Myocyte (in vitro differentiated cells): Measurements from ENCODE around the gene NUCB1. TPM values are rescaled to one million over a fixed set of nuclear protein-coding genes. Genes with fewer than 3 reads are reported as not detected.
A peak's percentile ranks its signal among the peaks of the same experiment; 100 is the strongest.

ENCODE experiments used
- DNase-seq: peaks from one replicate; pipeline ENCODE4 v3.0.0-alpha.2; 2012; ENCODE audit warnings: low read depth
- total RNA-seq: library from RNA; depleted of rRNA; stranded (reverse); fragments of >200 nt; gene quantifications from 2 replicates; pipeline ENCODE4 v1.2.3, GENCODE V29; 2014

NUCB1 gene
- total RNA-seq, 1 donor from 2014 or later: 199 TPM

DNA sequence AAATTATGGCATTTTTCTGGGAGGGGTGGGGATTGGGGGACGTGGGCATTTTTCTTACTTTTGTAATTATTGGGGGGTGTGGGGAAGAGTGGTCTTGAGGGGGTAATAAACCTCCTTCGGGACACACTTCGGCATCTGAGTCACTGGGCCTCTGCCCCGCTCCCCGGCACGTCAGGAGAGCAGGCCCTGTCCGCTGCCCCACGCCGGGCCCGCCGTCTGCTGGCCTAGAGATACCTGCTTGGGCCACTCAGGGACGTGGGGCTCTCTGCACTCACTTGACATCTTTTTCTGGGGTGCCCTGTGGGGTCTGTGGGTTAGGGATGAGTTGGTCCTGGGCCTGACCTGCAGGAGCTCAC lies 61.5 kb downstream of the NUCB1 start:
- DNase-seq: no peak

DNA sequence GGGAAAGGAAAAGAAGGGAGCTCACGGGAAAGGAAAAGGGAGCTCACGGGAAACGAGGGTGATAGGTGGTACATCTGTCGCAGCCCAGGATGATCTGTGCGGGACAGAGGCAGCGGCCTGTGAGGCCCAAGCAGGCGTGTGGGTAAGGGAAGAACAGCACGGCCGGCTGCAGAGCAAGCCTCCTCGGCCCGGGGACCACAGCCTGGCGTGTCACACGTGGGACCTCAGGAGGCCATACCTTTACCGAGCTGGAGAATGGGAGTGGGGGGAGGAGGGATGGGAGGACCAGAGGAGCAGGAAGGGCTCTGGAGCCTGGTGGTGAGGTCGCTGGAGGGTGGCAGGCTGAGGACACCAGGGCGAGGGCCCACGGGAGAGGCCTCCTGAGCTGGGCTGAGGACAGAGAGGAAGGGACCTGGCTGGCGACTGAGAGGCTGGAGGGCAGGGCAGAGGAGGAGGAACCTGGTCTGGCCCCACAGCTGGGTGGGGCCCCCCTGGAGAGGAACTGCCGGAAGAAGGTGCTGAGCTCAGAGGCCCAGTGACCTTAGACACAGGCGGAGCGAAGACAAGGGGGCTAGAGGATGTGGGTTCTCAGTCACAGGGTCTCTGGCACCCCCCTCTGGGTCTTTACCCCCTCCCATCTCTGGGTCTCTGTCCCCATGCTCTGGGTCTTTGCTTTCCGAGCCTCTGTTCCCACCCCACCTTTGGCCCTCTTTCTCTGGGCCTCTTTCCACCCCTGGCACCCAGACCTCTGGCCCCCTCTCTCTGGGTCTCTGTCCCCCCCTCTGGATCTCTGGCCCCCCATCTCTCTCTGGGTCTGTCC lies 62.1 kb downstream of the NUCB1 start:
- DNase-seq: no peak

DNA sequence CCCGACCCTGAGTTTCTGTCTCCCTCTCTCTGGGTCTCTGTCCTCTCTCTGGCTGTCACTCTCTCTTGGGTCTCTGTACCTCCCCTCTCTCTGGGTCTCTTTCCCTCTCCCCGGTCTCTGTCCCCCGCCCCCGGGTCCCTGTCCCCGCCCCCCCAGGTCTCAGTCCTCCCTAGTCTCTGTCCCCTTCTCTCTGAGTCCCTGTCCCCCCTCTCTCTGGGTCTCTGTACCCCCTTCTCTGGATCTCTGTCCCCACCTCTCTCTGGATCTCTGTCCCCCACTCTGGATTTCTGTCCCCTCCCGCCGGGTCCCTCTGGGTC lies 62.7 kb downstream of the NUCB1 start:
- no peak for DNase-seq

DNA sequence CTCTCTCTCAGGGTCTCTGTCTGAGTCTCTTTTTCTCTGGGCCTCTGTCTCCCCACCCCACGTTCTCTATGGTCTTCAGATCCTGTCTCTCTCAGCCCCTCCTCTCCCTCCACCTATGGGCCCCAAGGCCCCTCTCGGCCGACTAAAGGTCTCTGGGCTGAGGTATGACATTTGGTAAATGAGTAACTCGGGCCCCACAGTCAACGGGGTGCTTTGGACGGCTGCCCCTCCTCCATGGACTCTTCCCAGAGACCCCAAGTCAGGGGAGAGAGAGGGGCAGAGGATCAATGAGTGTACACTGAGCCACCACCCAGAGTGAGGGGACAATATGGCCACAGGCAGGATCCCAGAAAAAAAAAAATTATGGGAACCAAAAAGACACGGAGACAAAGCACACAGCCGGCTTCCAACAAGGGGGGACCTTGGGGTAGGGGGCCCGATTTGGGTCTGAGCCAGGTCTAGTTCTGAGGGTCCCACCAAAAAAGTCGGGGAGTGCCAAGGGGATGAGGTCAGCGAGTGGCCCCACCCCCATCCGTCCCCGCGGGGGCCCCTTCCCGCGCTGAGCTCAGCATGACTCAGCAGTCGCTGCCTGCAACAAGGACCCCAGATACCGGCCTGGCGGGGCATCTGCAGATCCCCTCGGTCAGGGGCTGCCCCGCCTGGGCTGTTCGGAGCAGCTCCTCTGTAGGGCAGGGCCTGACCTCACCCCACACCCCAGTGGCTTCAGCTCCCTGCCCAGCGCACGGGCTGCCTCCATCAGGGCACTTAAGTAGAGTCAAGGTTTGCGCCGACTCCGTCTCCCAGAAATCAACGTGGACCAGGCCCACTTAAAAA lies 63.5 kb downstream of the NUCB1 start:
- DNase-seq: peak; percentile 70

DNA sequence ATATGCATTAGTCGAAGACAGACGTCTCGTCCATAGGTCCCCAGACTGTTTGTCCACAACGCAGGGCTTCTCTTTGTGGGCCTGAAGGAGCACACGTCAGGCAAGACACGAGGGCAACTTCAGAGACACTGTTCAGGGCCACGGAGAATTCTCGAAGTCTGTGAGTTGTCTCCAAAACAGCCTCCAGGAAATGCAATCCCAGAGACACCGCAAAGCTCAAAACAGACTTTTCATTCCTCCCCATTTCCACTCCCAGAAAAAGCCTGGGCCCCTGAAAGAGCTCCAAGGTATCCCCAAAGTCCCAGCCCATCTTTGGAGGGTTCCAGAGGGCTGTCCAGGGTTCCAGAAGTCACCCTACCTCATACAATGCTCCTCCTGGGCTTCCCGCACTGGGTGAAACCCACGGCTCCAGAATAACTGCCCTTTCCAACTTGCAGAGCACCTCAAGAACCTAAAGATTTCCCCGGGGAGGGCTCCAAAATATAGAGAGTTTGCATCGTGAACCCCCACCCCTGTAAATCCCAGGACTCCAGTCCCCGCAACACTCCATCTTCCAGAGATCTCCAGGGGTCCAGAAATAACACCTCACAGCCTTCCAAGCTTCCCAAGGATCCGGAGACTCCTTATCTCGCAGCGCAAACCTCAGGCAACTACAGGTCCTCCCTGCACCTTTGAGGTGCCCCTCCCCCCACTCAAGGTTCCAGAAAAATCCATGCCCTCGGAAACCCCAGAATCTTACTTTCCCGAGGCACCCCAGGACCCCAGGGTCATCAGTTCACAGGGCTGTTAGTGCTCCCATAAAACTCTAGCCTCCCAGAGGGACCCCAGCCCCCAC lies 64.3 kb downstream of the NUCB1 start:
- DNase-seq: no peak

DNA sequence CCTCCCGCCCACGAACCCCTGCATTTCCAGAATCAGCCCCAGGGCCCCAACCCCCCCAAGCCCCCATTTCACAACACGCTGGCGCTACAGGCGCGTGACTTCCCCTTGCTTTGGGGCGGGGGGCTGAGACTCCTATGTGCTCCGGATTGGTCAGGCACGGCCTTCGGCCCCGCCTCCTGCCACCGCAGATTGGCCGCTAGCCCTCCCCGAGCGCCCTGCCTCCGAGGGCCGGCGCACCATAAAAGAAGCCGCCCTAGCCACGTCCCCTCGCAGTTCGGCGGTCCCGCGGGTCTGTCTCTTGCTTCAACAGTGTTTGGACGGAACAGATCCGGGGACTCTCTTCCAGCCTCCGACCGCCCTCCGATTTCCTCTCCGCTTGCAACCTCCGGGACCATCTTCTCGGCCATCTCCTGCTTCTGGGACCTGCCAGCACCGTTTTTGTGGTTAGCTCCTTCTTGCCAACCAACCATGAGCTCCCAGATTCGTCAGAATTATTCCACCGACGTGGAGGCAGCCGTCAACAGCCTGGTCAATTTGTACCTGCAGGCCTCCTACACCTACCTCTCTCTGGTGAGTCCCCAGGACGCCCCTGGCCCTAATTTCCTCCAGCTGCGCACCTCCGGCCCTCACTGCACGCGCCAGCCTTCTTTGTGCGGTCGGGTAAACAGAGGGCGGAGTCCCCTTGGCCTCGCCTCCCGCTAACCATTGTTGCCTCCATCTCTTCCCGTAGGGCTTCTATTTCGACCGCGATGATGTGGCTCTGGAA lies 65.1 kb downstream of the NUCB1 start, which contains the start of gene FTL:
TSS of gene FTL (plus strand) at position 270 of the 766 bp plus-strand sequence. CDS start at position 469, 199 bp downstream.
- DNase-seq: peak; percentile 96

DNA sequence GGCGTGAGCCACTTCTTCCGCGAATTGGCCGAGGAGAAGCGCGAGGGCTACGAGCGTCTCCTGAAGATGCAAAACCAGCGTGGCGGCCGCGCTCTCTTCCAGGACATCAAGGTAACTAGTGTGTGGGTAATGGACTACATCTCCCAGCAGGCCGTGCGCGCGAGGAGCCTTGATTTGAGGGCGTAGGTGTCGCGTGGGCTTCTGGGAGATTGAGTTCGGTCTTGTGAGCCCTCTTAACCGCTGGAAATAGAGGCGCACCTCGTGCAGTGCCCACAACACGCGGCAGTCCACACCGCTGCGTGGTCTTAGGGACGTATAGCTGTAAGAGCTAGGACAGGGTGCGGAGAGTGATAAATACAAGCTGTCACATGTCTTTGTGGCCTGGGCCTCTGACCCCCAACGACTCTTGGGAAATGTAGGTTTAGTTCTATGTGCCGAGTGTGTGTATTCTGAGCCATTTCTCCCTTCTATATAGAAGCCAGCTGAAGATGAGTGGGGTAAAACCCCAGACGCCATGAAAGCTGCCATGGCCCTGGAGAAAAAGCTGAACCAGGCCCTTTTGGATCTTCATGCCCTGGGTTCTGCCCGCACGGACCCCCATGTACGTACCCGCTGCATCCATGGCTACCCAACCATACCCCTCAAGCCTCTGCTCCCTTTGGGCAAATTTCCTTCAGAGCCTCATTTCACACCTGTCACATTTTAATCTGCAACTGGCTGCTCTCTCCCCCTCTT lies 65.9 kb downstream of the NUCB1 start:
- DNase-seq: peak; percentile 90

DNA sequence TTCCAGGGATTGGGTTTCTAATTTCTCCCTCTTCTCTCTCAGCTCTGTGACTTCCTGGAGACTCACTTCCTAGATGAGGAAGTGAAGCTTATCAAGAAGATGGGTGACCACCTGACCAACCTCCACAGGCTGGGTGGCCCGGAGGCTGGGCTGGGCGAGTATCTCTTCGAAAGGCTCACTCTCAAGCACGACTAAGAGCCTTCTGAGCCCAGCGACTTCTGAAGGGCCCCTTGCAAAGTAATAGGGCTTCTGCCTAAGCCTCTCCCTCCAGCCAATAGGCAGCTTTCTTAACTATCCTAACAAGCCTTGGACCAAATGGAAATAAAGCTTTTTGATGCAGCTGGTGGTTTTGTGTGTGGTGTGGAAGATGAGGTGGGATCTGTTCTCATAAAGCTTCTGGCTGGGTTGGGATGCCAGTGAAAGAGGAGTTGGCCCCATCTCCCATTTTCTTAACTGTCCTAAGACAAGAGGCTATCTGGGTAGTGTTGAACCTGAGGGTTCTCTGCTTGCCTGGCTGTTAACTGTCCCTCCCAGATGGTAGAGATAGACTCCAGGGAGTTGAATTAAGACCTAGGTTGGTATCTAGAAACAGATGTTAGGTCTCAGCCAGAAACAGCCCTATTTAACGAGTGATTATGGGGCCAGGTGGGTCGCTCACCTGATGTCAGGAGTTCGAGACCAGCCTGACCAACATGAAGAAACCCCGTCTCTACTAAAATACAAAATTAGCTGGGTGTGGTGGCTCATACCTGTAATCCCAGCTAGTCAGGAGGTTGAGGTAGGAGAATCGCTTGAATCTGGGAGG lies 66.6 kb downstream of the NUCB1 start:
- DNase-seq: peak; percentile 57

DNA sequence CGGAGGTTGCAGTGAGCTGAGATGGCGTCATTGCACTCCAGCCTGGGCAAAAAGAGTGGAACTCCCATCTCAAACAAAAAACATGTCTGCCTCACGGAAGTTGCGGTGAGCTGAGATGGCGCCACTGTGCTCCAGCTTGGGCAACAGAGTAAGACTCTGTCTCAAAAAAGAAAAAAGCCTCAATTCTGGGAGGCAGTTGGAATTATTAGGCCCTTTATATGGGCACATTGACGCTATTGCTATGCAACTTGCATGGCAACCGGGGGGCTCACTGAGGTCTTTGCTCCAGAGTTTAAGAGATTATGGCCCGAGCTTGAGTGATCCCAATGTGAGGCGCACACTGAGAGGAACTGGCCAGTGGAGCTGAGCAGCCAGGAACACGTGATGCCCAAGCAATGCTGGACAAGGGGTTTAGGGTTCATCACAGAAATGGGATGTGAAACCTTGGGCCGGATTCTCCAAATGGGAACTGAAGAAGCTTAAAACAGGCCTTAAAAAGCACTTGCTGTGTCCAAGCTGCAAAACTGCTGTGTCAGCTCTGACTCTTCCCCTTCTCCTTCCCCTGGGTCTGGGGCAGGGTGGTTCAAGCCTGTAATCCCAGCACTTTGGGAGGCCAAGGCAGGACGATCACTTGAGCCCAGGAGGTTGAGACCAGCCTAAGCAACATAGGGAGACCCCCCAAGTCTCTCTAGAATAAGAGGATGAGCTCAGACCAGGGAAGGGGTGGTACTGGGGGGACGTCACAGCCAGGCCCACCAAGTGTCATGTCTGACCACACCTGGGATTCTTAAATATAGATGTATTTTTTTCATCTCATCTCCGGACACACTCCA lies 67.5 kb downstream of the NUCB1 start:
- DNase-seq: peak; percentile 59

DNA sequence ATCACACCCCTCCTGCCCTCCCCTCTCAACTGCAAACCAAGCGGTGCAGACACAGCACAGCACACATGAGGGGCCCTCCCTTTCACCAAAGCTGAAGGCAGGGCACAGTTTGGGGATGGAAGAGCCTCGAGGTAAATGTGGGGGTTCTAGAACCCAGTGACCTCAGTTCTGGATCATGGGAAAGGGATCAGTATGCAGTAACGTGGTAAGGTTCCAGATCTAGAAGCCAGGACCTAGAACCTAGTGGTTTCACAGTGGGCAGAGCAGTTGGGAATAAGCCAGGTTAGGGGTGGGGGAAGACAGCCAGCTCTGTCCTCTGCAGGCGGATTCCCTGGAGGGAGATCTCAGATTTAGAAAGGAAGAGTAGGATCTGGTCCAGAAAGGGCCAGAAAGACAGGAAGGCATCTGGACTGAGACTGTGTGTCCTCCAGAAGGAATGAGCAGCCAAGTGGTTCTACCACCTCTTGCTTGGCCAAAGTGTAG lies 68.1 kb downstream of the NUCB1 start:
- peak; percentile 45 for DNase-seq

DNA sequence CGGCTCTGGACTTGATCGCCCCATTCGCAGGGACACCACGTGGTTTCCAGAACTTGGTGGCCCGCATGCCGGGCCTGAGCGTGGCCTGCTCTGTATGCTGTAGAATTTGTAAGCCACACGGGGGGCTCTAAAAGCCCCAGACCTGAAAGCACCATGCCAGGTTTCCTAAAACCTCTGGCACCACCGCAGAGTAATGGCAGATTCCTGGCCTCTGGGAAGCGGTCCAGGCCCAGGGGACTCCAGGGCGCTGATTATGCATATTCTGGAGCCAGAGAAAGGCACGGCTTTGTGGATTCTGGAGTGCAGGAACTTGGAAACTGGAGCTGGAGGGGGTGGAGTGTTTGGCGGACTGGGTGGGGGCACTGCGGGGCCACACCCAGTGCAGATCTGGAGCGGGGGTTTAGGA lies 68.7 kb downstream of the NUCB1 start:
- DNase-seq: no peak

DNA sequence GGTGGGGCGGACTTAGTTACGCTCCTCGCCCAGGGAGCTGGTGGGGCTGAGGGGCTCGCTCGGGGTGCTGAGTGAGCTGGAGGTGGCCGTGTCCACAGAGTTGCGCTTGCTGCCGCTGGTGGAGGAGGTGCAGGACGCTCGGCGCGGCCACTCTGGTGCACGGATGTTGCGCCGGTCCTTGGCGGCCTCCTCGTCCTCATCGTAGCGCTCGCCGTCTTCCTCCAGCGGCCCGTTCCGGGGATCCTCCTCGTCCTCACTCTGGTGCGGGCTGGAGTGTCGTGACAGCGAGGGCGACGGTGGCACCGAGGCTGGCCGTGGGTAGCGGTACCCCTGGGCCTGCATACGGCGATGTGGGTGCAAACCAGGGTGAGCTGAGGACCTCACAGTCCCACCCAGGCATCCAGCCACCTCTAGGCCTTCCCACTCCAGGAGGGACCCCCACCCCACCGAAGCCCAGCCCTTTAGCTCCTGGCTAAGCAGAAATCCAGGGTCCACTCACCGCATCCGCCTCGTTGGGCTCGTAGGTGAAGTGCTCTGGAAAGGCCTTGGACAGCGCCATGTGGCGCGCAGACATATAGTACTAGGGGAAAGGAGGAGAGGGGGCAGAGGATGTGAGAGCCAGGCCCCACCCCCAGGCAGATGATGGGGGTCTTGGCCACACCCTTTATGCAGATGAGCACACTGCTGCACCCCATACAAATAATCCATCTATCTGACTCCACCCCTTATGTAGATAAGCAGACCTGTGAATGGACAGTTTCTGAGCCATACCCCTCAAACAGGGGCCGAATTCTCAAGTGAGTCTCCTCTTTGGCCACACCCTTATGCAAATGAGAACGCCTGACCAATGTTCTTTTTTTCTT lies 69.4 kb downstream of the NUCB1 start:
- DNase-seq: no peak

DNA sequence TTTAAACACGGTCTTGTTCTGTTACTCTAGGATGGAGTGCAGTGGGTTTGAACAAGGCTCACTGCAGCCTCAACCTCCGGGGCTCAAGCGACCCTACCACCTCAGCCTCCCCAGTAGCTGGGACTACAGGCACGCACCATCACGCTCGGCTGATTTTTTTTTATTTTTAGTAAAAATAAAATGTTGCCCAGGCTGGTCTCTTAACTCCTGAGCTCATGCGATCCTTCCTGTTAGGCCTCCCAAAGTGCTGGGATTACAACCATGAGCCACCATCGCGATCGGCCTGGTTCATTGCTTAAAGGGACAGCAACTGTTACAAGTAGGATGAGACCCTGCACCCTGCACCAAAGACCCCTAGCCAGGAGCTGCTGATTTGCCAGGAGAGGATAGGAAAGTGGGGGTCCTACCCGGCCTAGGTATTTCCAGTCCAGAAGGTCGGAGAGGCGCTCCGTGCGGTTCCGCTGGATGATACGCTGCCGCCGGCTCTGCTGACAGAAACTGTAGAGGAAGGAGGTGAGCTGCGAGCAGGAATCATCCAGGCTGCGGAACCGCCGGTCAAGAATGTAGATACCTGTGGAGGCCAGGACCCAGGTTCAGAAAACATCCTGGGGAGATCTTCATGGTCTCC lies 70.1 kb downstream of the NUCB1 start:
- no peak for DNase-seq

DNA sequence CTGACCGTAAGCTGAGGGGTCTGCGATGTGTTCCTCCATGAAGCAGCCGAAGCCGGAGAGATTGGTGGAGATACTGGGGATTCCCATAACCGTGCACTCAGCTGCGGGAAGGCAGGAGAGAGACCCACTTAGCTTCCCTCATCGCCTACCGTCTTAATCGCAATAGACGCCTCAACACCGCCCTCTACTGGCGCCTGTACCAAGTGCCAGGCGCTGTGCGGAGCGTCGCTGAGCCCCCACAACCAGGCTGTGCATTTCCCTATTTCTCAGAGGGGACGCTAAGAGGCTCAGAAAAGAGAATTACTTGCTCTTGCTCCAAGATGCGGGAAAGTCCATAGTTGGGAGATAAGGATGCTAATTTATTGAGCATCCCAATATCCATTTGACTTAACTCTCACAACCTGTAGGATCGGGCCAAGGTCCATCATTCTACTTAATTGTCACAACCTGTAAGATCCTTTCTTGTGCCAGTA lies 70.8 kb downstream of the NUCB1 start:
- DNase-seq: peak; percentile 48
